DMS79 treated with DMSO at 0.1 percent for 48 hours (cell line): ENCODE measurements around the gene WNT10A.
"Not testable (repeated sequence)": the region's sequence is repeated elsewhere in the genome, so short reads cannot be mapped to it uniquely, and the experiment has no call there.

ENCODE experiments used
- DNase-seq: peaks from one replicate; lab custom pipeline; 2025; lab: John Stamatoyannopoulos, UW

Gene WNT10A

GRCh38 chr2:218893349-218894150 is 12.9 kb downstream of the WNT10A start:
- no peak for DNase-seq

GRCh38 chr2:218894151-218894879 is 13.7 kb downstream of the WNT10A start:
- no peak for DNase-seq

GRCh38 chr2:218894880-218895157 is 14.2 kb downstream of the WNT10A start:
- DNase-seq, result no peak

- DNase-seq, result no peak
Measured at GRCh38 chr2:218895326-218895725, 14.7 kb downstream of the WNT10A start.

GRCh38 chr2:218895759-218896500 is 15.3 kb downstream of the WNT10A start:
- no peak for DNase-seq

- peak; percentile 61 for DNase-seq
Measured at GRCh38 chr2:218896501-218897393, 16.1 kb downstream of the WNT10A start.

GRCh38 chr2:218897394-218898108 is 16.9 kb downstream of the WNT10A start:
- no peak for DNase-seq

GRCh38 chr2:218898109-218898878 is 17.6 kb downstream of the WNT10A start:
- DNase-seq, result peak; percentile 58

- DNase-seq, result no peak
Measured at GRCh38 chr2:218899147-218899546, 18.5 kb downstream of the WNT10A start.

- DNase-seq, result no peak
Measured at GRCh38 chr2:218902427-218902826, 21.8 kb downstream of the WNT10A start.

- no peak for DNase-seq
Measured at GRCh38 chr2:218904176-218904575, 23.5 kb downstream of the WNT10A start.

GRCh38 chr2:218908721-218909619 is 28.3 kb downstream of the WNT10A start:
- DNase-seq, result peak; percentile 92

- no peak for DNase-seq
Measured at GRCh38 chr2:218910741-218911140, 30.1 kb downstream of the WNT10A start.

- no peak for DNase-seq
Measured at GRCh38 chr2:218920504-218920903, 39.9 kb downstream of the WNT10A start.

GRCh38 chr2:218924757-218925156 is 44.1 kb downstream of the WNT10A start:
- DNase-seq, result no peak

GRCh38 chr2:218925434-218925833 is 44.8 kb downstream of the WNT10A start:
- peak; percentile 65 for DNase-seq

GRCh38 chr2:218927422-218927821 is 46.8 kb downstream of the WNT10A start:
- peak; percentile 37 for DNase-seq

GRCh38 chr2:218927876-218928275 is 47.2 kb downstream of the WNT10A start:
- no peak for DNase-seq

GRCh38 chr2:218930488-218930887 is 49.8 kb downstream of the WNT10A start:
- DNase-seq, result not testable (repeated sequence)
